22Rv1 (cell line): ENCODE results near the gene ITPR1.

Experiments
- H3K27ac ChIP-seq: fragments of 450-650 bp; 2 replicates; pipeline ENCODE4 v1.5.1; 2017
- CTCF ChIP-seq: fragments of 450-650 bp; IDR thresholded peaks from 2 replicates; pipeline ENCODE4 v1.5.1; 2017; ENCODE audit warnings: mild to moderate bottlenecking
- ZFX ChIP-seq: fragments of 450-650 bp; IDR thresholded peaks from 2 replicates; pipeline ENCODE4 v1.6.1; 2017; ENCODE audit warnings: antibody characterized with exemption, borderline replicate concordance

The ITPR1 gene

DNA sequence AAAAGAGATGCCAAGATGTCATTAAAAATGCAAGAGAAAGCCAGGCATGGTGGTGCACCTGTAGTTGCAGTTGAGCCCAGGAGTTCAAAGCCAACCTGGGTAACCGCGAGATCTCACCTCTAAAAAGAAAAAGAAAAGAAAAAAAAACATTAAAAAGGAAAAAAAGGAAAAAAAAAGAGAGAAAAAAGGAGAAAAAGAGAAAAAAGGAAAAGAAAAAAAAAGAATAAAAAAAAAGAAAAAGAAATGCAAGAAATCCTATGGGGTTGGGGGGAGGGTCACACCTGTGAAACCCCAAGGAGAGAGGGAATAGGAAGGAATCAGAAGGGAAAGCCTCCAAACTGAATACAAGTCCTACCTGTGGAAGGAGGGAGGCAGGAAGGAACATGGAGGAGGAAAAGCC lies 20.8 kb upstream of the ITPR1 start:
- H3K27ac ChIP-seq: no peak overlapping the region
- TF ChIP-seq ZFX: no peak
- no peak for TF ChIP-seq CTCF

GRCh38 chr3:4472766-4473165 lies 20.4 kb upstream of the ITPR1 start:
- no peak overlapping the region for H3K27ac ChIP-seq
- TF ChIP-seq ZFX (no peak), CTCF (no peak)

GRCh38 chr3:4474683-4475490 lies 18.3 kb upstream of the ITPR1 start:
- H3K27ac ChIP-seq: no peak overlapping the region

GRCh38 chr3:4475804-4476203 lies 17.3 kb upstream of the ITPR1 start:
- TF ChIP-seq CTCF: no peak
- no peak for TF ChIP-seq ZFX
- no peak overlapping the region for H3K27ac ChIP-seq

More at GRCh38 chr3:4474683-4475490, 18.3 kb upstream of the ITPR1 start:
- TF ChIP-seq ZFX (no peak), CTCF (no peak)

DNA sequence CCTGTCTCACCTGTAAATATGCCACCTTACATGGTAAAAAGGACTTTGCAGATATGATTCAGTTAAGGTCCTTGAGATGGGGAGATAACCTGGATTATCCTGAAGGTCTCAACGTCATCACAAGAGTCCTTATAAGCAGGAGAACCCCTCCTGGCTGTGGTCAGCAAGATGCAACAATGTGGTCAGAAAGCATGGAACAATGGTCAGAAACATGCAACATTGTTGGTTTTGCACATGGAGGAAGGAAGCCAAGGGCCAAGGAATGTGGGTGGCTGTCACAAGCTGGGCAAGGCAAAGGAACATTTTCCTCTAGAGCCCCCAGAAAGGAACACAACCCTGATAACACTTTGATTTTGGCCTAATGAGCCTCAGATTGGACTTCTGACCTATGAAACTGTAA lies 16.7 kb upstream of the ITPR1 start:
- H3K27ac ChIP-seq: no peak overlapping the region
- TF ChIP-seq CTCF (no peak), ZFX (no peak)

- TF ChIP-seq ZFX (no peak), CTCF (no peak)
- H3K27ac ChIP-seq: no peak overlapping the region
Measured at GRCh38 chr3:4478261-4478660, 14.9 kb upstream of the ITPR1 start.

- TF ChIP-seq CTCF: no peak
- TF ChIP-seq ZFX: no peak
- no peak overlapping the region for H3K27ac ChIP-seq
Measured at GRCh38 chr3:4491855-4492207, 1.3 kb upstream of the ITPR1 start.
